HG03520 (cell line): ENCODE data around the gene AFG1L.
"Not testable (repeated sequence)": the region's sequence is repeated elsewhere in the genome, so short reads cannot be mapped to it uniquely, and the experiment has no call there.

Source experiments
- ATAC-seq: cut with Tn5 transposase; IDR thresholded peaks from one replicate; pipeline ENCODE4 v1.9.1; 2021; ENCODE audit warnings: mild to moderate bottlenecking, moderate library complexity; ENCODE audit not compliant: unreplicated experiment

AFG1L gene

DNA sequence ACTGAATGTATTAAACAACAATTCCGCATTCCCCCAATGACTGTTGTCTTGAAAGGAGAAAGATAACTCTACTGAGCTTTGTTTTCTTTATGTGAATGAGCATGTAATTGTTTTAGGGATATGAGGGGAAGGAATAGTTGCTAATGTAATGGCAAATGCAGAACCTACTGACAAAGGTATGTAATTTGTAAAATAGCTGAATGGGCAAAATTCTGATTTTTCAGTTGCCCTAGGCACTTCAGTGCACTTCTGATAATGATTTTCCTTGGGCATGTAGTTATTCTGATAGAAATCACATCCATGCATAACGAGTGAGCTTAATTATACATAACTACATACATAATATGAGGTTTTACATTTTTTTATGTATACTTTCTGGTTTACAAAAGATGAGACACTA, 212.5 kb downstream of the AFG1L start:
- no peak for ATAC-seq

DNA sequence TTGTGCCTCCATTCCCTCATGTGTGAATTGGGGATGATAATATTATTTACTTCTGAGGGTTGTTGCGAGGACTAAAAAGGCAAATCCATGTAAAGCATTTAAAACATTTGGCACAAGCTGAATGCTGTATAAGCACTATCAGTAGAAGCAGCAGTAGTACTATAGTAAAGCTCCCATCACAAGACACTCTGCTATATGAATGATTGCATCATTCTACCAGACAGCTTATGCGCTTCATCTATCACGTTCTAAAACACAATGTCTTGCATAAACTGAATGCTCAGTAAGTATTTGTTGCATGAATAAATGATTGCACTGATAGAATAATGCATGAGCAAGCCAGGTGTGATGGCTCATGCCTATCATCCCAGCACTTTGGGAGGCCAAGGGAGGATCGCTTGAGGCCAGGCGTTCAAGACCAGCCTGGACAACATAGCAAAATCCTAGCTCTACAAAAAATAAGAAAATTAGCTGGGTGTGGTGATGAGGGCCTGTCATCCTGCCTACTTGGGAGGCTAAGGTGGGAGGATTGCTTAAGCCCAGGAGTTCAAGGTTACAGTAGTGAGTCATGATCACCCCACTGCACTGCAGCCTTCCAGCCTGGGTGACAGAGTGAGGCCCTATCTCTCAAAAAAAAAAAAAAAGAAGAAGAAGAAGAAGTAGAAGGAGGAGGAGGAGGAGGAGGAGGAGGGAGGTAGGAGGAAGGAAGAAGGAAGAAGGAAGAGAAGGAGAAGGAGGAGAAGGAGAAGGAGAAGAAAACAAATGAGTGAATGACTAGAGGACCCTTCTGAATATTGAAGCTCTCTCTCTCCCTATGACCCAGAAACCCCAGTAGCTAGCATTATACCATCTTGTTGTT, 215.8 kb downstream of the AFG1L start:
- ATAC-seq = no peak

- no peak for ATAC-seq
Measured at GRCh38 chr6:108518714-108519576, 224.1 kb downstream of the AFG1L start.

GRCh38 chr6:108521616-108522107, 226.8 kb downstream of the AFG1L start:
- ATAC-seq = no peak

DNA sequence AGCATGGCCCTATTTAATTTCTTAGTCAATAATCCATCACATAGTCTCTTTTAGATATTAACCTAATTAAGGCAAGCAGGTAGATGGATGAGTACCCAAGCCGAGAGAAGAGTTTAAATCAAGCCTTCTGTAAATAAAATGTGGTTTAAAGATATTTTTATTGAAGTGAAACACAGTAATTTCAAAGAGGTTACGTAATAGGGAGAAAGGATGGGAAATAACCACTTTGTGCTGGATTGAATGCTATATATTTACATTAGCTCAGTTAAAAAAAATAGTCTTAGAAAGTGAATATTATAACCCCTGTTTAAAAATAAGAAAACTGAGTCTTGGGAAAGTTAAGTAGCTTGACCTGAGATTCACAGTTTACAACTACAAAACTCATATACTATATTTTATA, 228.8 kb downstream of the AFG1L start:
- no peak for ATAC-seq

DNA sequence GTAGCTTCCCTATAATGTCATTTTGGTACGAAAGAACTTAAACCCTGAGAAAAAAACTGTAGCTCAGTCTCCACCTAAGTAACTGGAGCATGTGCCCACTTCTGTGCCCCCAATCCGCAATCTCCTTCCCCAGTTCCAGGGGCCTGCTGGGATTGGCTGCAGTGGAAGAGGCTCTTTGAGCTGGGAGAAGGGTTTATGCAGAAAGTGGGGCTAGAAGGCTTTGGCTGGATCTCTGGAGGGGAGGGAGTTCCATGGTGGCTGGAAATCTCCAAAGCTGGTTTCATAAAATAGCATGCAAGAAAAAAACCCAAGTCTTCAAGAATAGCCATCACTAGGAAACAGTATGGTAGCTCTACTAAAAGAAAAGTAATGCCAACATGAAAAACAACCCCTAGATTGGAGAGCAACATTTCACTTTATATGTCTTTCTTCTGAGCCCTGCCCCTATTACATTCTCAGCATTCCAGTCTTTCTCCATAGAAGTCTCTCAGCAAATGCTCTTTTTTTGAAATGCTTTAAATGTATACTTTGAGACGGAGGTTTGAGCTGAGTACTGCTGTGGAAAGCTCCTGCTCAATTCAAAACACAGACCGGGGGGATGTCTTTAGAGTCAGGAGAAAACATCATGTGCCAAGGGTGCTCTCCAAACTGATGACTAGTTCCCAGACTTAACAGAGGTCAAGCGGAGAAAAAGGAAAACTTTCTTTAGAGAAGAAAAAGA, 229.8 kb downstream of the AFG1L start:
- ATAC-seq = no peak

- ATAC-seq = no peak
Measured at GRCh38 chr6:108526739-108527174, 231.9 kb downstream of the AFG1L start.

- ATAC-seq = no peak
Measured at GRCh38 chr6:108528878-108529277, 234.0 kb downstream of the AFG1L start.

DNA sequence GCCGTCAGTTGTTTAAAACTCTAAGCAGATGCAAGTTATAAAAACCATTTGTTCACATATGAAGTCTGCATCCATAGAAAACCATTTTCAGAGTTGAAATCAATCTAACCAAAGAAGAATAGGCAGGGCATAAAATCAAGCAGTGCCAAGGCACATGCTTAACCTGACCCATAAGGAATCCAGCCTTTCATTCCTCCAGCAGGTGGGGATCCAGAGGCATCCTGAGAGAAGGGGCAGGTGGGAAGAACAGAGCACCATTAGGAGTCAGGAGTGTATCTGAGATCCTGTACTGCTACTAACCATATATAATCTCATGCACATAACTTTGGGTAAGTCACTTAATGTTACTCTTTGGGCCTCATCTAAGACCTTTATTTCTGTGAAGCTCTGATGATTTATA, 236.5 kb downstream of the AFG1L start:
- no peak for ATAC-seq

- no peak for ATAC-seq
Measured at GRCh38 chr6:108535114-108535742, 240.4 kb downstream of the AFG1L start.

DNA sequence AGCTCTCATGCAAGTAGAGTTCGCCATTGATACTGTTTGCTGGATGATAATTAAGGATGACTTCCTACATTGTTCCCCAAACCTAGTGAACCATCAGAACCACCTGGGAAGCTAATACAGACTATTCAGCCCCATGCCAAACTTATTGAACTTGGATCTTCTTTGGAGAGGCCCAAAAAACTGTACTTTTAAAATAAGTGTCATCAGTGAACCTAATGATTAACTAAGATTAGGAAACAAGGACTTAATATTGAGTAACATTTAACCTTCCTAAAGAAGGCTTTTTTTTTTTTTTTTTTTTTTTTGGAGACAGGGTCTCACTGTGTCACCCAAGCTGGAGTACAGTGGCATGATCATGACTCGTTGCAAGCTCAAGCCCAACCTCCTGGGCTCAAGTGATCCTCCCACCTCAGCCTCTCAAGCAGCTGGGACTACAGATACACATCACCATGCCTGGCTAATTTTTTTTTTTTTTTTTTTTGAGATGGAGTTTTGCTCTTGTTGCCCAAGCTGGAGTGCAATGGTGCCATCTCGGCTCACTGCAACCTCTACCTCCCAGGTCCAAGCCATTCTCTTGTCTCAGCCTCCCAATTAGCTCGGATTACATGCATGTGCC, 241.2 kb downstream of the AFG1L start:
- not testable (repeated sequence) for ATAC-seq

DNA sequence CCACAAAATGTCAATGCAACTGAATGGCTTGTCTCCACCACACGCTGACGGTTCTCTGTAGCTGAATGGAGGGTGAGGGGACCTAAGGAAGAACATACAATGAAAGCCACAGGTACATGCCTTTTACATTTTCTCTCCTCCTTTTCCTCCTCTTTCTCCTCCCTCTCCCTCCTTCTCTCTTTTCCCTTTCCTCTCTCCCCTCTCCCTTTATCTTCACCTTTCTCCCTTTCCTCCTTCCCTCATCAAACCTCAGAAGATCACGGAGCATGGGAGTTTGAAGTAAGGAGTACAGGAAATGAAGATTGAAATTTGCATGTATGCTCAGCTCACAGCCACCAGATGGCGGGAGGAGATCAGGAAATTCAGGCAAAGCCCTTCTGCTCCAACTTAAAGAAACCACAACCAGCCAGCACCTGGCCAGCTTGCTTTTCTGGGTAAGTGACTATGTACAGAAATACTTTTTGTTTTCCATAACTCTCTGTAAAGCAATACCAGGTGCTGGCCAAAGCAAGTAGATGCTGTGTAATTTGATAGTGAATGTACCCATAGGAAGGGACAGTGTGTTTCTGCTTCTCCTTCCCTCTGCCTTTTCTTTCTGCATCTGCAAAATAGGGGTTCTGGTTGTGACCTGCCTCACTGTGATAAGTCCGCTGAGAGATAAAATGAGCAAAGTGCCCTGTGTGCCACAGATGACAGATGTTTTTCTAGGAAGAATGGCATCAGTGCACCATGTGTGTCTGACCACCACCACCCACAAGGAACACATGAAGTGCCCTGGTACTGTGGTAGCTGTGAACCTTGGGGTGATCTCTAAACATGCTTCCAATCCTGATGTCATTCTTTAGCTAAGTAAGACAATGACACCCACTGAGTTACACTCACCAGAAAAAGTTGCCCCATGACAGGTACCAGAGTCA, 247.2 kb downstream of the AFG1L start:
- no peak for ATAC-seq

GRCh38 chr6:108543175-108543940, 248.5 kb downstream of the AFG1L start:
- ATAC-seq = no peak

GRCh38 chr6:108544606-108545005, 249.8 kb downstream of the AFG1L start:
- ATAC-seq = no peak

DNA sequence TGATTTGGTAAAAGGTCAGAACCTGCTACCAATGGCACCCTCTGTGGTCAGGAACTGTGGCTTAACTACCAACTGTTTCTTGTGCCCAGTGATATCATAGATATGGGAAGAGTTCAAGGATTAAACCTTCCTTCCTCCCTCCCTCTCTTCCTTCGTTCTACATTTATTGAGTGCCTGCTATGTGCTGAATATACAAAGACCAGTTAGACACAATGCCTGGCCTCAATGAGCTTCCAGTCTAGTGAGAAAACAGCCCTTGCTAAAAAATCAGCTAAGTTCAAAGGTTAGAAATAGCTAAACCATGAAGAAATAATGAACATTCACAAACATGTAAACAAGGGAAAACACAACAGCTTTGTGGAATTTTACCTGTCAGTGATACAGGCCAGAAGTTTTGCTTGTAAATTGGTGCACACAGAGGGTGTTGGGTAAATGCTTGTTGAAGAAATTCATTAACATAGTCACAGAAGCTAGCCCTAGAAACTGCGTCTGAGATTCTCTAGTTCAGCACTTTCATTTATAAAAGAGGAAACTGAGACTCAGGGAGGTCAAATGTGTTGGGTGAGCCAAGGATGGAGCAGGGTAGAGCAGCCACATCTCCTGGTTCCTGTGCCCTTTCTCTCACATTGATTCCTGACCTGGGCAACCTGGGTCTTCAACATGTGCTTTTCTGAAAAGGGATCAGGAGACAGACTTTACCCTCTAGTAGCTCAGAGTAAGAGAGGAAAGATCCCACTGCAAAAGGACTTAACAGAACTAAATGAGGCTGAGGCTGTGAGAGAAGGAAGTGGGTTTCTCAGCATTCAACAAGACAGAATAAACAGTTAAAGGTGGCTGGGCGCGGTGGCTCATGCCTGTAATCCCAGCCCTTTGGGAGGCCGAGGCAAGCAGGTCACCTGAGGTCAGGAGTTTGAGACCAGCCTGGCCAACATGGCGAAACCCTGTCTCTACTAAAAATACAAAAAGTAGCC, 251.5 kb downstream of the AFG1L start:
- no peak for ATAC-seq

DNA sequence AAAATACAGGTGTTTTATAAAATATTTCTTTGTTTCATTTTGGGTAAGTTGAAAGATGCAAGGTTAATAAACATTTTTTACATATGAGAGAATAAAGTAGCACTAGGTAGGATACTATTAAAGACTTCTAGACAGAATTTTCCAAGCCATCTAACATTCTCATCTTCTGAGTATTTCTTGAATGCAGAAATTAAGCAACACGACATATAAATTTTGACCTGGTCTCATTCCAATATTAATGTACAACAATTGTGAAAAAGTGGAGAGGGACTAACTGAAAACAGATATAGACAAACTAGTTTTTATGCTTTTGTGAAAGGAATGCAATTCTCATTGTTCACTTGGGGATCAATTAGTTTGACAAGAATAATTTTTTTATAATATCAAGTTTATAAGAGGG, 254.4 kb downstream of the AFG1L start:
- no peak for ATAC-seq

DNA sequence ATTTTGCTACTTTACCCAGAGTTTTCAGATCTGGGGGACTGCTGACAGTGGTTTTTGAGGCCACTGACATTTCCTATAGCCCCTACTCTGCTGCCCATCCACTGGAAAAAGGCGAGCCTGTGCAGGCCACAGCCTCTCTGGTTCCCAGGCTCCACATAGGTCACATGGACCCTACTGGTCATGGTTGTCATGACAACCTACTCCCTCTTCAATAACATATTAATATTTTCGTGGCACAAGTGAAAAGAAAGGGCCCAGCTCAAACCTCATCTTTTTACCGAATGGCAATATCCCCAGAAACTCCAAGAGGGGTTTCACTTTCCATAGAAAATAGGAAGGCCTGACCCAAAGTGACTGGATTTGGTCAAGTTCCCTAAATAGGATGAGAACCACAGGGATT, 254.9 kb downstream of the AFG1L start:
- no peak for ATAC-seq
